CD14-positive monocyte (primary cell): Measurements from ENCODE around the gene VILL. TPM values are rescaled to one million over a fixed set of nuclear protein-coding genes. Genes with fewer than 3 reads are reported as not detected.
A peak's percentile ranks its signal among the peaks of the same experiment; 100 is the strongest.
"Not testable (repeated sequence)": the region's sequence is repeated elsewhere in the genome, so short reads cannot be mapped to it uniquely, and the experiment has no call there.

ENCODE experiments used
- DNase-seq, 3 donors: peaks; one replicate each; pipeline ENCODE4 v3.0.0-alpha.2; 2011 to 2022
- H2AFZ ChIP-seq: 2 replicates; pipeline ENCODE4 v1.6.0; 2012; ENCODE audit warnings: mild to moderate bottlenecking, low read depth, low read length, inconsistent platforms; ENCODE audit not compliant: insufficient read depth, poor library complexity, severe bottlenecking
- H3K27ac ChIP-seq, 2 donors: 1 replicate in 1 of 2; 2 replicates in 1 of 2; pipeline ENCODE4 v1.5.1; 2012 to 2013; ENCODE audit warnings: low read length in 2 of 2, control low read depth in 1 of 2, inconsistent platforms in 1 of 2, low read depth in 1 of 2, mild to moderate bottlenecking in 1 of 2
- H3K27me3 ChIP-seq, 2 donors: one replicate each; pipeline versions ENCODE4 v1.6.0 to v1.6.1; 2011 to 2013; ENCODE audit warnings: low read length in 2 of 2; ENCODE audit not compliant: control insufficient read depth in 2 of 2, insufficient read depth in 2 of 2
- H3K36me3 ChIP-seq, 2 donors: replicated peaks in 1 of 2; 1 replicate in 1 of 2; 2 replicates in 1 of 2; pipeline versions ENCODE4 v1.5.1 to v1.6.1; 2012 to 2013; ENCODE audit warnings: low read length in 2 of 2, control low read depth in 1 of 2, inconsistent platforms in 1 of 2, mild to moderate bottlenecking in 1 of 2; ENCODE audit not compliant: insufficient read depth in 2 of 2, control insufficient read depth in 1 of 2
- H3K4me1 ChIP-seq, 2 donors: 1 replicate in 1 of 2; 2 replicates in 1 of 2; pipeline versions ENCODE4 v1.5.1 to v1.6.1; 2012 to 2013; ENCODE audit warnings: low read length in 2 of 2, control low read depth in 1 of 2, inconsistent platforms in 1 of 2, mild to moderate bottlenecking in 1 of 2, moderate library complexity in 1 of 2; ENCODE audit not compliant: insufficient read depth in 2 of 2, control insufficient read depth in 1 of 2
- H3K4me2 ChIP-seq: replicated peaks from 2 replicates; pipeline ENCODE3; 2012; ENCODE audit warnings: low read length, moderate library complexity, mild to moderate bottlenecking; ENCODE audit not compliant: poor library complexity, severe bottlenecking; ENCODE audit errors: extremely low read depth
- H3K4me3 ChIP-seq, 3 experiments: fragments of 200-600 bp in 1 of 3; sonication (generic) in 1 of 3; replicated peaks in 1 of 3; 1 replicate in 2 of 3; 2 replicates in 1 of 3; pipeline ENCODE4 v1.5.1; 2011 to 2013; ENCODE audit warnings: low read length in 3 of 3, mild to moderate bottlenecking in 3 of 3, control low read depth in 2 of 3, low read depth in 2 of 3, inconsistent platforms in 1 of 3, moderate library complexity in 1 of 3
- H3K79me2 ChIP-seq: 2 replicates; pipeline ENCODE4 v1.6.0; 2012; ENCODE audit warnings: mild to moderate bottlenecking, control low read depth, inconsistent platforms, low read length, moderate library complexity; ENCODE audit not compliant: insufficient read depth
- H3K9ac ChIP-seq: 2 replicates; pipeline ENCODE4 v1.6.0; 2017; ENCODE audit warnings: low read length, mild to moderate bottlenecking; ENCODE audit not compliant: insufficient read depth, poor library complexity, severe bottlenecking
- H3K9me3 ChIP-seq, 2 donors: replicated peaks in 1 of 2; 1 replicate in 1 of 2; 2 replicates in 1 of 2; pipeline versions ENCODE4 v1.5.1 to v1.6.1; 2012 to 2013; ENCODE audit warnings: low read length in 2 of 2, control low read depth in 1 of 2; ENCODE audit not compliant: control insufficient read depth in 1 of 2, insufficient read depth in 1 of 2
- H4K20me1 ChIP-seq: 2 replicates; pipeline ENCODE4 v1.6.0; 2012; ENCODE audit warnings: mild to moderate bottlenecking, low read length, control low read depth, moderate library complexity; ENCODE audit not compliant: insufficient read depth
- H3K27ac Mint-ChIP-seq, 7 donors: one replicate each; pipeline ENCODE4 v1.8.0; 2020; ENCODE audit warnings: mild to moderate bottlenecking in 7 of 7, mixed read lengths in 7 of 7, moderate library complexity in 6 of 7, inconsistent platforms in 2 of 7
- H3K27me3 Mint-ChIP-seq, 3 donors: one replicate each; pipeline ENCODE4 v1.8.0; 2021 to 2022; ENCODE audit warnings: low read depth in 3 of 3, mild to moderate bottlenecking in 3 of 3, mixed read lengths in 3 of 3, moderate library complexity in 3 of 3, inconsistent platforms in 1 of 3
- H3K36me3 Mint-ChIP-seq, 2 donors: one replicate each; pipeline ENCODE4 v1.8.0; 2020; ENCODE audit warnings: mixed read lengths in 2 of 2, inconsistent platforms in 1 of 2, mild to moderate bottlenecking in 1 of 2
- H3K4me1 Mint-ChIP-seq: one replicate; pipeline ENCODE4 v1.8.0; 2020; ENCODE audit warnings: mild to moderate bottlenecking, mixed read lengths
- H3K4me3 Mint-ChIP-seq, 2 donors: one replicate each; pipeline ENCODE4 v1.8.0; 2020; ENCODE audit warnings: mild to moderate bottlenecking in 2 of 2, mixed read lengths in 2 of 2, moderate library complexity in 1 of 2
- H3K9me3 Mint-ChIP-seq, 7 donors: one replicate each; pipeline ENCODE4 v1.8.0; 2020 to 2022; ENCODE audit warnings: mixed read lengths in 7 of 7, mild to moderate bottlenecking in 6 of 7, moderate library complexity in 6 of 7, inconsistent platforms in 2 of 7
- CTCF ChIP-seq: fragments of 200-600 bp; IDR thresholded peaks from one replicate; pipeline ENCODE4 v1.8.0; 2022; ENCODE audit warnings: antibody characterized with exemption, mild to moderate bottlenecking
- WGBS: methylation state at CpG from one replicate; pipeline ENCODE4 v1.1.5; 2013; ENCODE audit warnings: missing lambda C conversion rate; ENCODE audit not compliant: insufficient coverage; 5-methylcytosine and 5-hydroxymethylcytosine counted together
- intact Hi-C, 2 donors: fragments of 100-400 bp; cut with micrococcal nuclease; formaldehyde crosslinking; loops; one replicate each; pipeline versions ENCODE4 v1.15.0 to v1.15.1; 2023
- polyA plus RNA-seq, 3 donors: library from polyadenylated mRNA; depleted of rRNA in 1 of 3; unstranded in 2 of 3; stranded (reverse) in 1 of 3; fragments of 300-500 nt in 2 of 3; fragments of >200 nt in 1 of 3; fragmentation: Illumina TruSeq in 2 of 3; gene quantifications; 1 replicate in 2 of 3; 2 replicates in 1 of 3; pipeline ENCODE4 v1.2.3, GENCODE V29; 2012 to 2021

VILL gene
- polyA plus RNA-seq, 3 donors: 4.4 to 29.1 (median 7.4) TPM

- no peaks in the 10 kb centered on the region for H3K27me3 ChIP-seq
- Mint-ChIP-seq H3K4me3 (peak overlapping the region in 1 of 2 donors; percentile 4), H3K27ac (peak overlapping the region; percentile 70 to 91 (median 81))
These were observed 2.8 kb upstream of the VILL start for GRCh38 chr3:37987751-37988179.

GRCh38 chr3:37988376-37988775 is 2.2 kb upstream of the VILL start:
- H3K9me3 Mint-ChIP-seq, H3K79me2 ChIP-seq, H3K27me3 Mint-ChIP-seq, H3K36me3 ChIP-seq, H2AFZ ChIP-seq, H3K9ac ChIP-seq, intact Hi-C loops, H4K20me1 ChIP-seq, H3K4me2 ChIP-seq, H3K4me3 ChIP-seq, H3K9me3 ChIP-seq, H3K36me3 Mint-ChIP-seq, H3K27me3 ChIP-seq: not testable (repeated sequence)
- Mint-ChIP-seq H3K27ac (peak overlapping the region; percentile 70 to 91 (median 81)), H3K4me3 (peak overlapping the region in 1 of 2 donors; percentile 15), H3K4me1 (peaks cover 63% of the 10 kb centered on the region)
- WGBS: 0% methylated on average over 5 of the region's 10 CpGs
- H3K27ac ChIP-seq: peak overlapping the region in 1 of 2 donors; percentile 61
- peak; percentile 43 to 71 (median 58) for DNase-seq
- peaks cover 48 to 60% of the 10 kb centered on the region in 2 donors for H3K4me1 ChIP-seq

More at GRCh38 chr3:37987751-37988179, 2.8 kb upstream of the VILL start:
- Histone ChIP-seq H2AFZ (peak overlapping the region; percentile 59), H3K9me3 (no peaks in the 10 kb centered on the region), H4K20me1 (no peaks in the 10 kb centered on the region), H3K27ac (peak overlapping the region in 1 of 2 donors; percentile 61), H3K36me3 (no peaks in the 10 kb centered on the region), H3K4me2 (no peak overlapping the region), H3K79me2 (no peaks in the 10 kb centered on the region), H3K9ac (no peak overlapping the region), H3K4me1 (peaks cover 49 to 56% of the 10 kb centered on the region in 2 donors), H3K4me3 (no peak overlapping the region)
- Mint-ChIP-seq H3K9me3 (no peaks in the 10 kb centered on the region), H3K4me1 (peaks cover 64% of the 10 kb centered on the region), H3K36me3 (no peaks in the 10 kb centered on the region), H3K27me3 (peaks cover 2 to 5% (median 2%) of the 10 kb centered on the region in 3 donors)
- peak; percentile 44 to 74 (median 54) for DNase-seq
- TF ChIP-seq CTCF: no peak
- intact Hi-C loops: no loop called here
- WGBS: 45% methylated on average over 6 of the region's 7 CpGs
